GM10847 (cell line): ENCODE data around the gene GPC5.

Experiments used
- POLR2A ChIP-seq: IDR thresholded peaks from 2 replicates; pipeline ENCODE4 v1.6.1; 2011; ENCODE audit not compliant: insufficient read length; ENCODE audit errors: extremely low read depth

The GPC5 gene

DNA sequence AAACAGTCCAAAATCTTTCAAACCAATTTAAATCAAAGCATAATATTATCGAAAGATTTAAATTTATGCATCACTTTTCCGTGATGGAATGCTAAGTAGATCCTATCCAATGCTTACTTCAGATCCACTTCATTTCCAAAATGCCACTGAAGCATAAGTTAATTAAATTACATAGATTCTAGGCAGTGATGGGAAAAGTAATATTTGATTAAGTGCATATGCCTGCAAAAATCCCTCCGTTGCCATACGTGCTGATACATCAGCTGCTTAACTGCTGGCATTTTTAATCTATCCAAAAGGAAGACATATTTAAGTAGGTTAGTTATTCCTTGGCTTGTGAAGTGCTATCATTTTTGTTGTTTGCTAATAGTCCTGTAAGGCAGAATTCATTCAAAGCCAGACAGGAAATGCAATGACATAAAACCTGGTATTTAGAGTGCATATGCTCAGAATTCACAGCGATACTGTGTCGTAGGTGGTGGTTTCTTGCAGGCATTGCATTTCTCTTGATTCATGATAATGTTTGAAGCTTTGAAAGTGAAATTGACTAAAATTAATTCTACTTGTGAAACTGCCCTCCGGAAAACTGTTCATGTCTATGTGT, 1089.9 kb downstream of the GPC5 start:
- no peak for TF ChIP-seq POLR2A

DNA sequence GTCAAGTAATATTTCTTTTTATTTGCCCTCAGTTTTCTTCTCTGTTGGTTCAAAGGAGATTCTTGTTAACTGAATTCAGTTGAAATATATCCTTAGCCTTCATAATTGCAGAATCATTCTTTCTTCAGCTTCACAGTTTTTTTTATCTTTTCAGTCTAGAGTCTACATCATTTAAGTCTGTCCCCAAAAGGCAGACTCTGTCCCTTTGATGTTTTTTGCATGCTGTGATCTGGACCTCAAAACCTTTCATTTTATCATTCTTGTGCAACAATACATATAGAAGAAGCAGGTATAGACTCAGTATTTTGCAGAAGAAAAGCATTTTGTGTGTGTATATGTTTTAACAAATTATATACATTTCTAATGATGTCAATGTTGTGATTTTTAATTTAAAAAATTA, 1093.4 kb downstream of the GPC5 start:
- TF ChIP-seq POLR2A = no peak

DNA sequence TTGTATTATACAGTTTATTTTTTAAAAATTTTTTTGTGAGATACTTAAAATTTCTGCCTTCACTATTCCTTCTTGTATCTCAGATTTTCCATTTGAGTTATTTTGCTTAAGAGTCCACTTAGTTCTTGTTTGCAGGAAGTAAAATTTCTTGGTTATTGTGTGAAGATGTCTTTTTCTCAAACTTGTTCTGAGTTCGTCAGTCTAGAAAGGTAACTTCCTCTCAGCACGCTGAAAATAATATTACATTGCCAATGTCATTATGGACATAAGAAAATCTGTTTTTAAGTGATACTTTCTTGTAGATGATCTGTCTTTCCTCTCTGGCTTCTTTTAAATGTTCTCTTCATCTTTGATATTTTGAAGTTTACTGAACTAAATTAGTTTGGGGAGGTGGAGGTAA, 1096.5 kb downstream of the GPC5 start:
- TF ChIP-seq POLR2A = no peak

DNA sequence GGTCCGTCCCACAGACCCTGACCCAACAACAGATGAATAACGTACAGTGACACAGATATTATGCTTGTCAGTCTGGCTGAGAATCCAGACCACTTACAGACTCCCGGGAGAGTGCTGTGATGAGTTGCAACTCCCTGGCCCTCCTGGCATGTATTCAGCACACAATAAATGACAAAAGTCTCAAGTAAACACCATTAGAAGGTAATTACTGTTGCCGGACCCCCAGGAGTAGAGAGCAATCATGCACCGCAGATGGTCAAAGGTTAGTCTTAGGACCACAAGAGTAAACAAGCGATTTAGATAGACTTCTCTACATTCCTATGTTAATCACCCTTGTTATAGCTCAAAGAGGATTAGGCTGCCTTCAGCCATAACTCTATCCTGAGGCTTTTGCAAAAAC, 1101.8 kb downstream of the GPC5 start:
- TF ChIP-seq POLR2A = no peak

DNA sequence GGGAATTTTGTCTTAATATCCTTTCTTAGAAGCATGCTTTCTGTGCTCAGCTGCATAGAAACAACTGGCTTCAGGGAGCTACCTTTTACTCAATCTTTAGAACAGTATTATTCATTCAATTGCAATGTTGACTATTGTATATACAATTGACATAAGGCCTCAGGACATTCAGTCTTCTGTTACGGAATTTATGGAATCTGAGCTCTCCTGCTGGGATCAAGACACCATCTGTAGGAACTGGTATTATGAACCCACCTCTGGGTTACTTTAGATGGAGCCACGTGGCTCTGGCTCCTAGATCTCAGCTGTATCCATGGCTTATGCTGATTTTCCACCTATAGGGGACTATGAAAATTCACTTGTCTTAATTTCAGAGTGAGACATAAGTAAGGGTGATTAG, 1112.0 kb downstream of the GPC5 start:
- no peak for TF ChIP-seq POLR2A

DNA sequence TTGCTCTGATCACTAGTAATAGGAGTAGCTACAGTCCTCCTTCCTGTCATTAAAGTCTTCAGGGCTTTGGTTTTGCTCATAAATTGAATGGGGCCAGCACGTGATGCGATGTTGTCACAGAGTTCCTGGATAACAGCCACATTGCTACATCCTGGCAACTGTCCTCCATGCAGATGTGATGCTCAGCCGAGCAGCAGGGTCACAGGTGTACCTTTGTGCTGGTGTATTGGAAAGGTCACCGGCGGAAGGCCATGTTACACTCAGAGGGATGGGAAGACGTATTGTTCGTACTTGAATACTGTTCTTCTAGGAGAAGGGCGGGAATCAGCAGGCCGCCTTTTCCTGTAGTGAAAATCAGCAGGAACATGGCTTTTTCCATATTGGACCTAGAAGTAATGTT, 1114.4 kb downstream of the GPC5 start:
- TF ChIP-seq POLR2A = no peak

DNA sequence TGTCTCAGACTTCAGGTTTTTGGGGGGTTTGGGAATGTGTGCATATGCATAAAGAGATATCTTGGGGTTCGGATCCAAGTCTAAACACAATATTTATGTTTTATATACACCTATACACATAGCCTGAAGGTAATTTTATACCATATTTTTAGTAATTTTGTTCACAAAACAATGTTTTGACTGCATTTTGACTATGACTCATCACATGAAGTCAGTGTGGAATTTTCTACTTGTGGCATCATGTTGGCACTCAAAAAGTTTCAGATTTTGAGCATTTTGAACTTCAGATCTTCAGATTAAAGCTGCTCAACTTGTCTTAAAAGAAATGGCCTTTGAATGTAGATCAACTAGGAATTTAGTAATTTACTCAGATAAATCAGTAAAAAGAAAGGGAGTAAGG, 1115.3 kb downstream of the GPC5 start:
- no peak for TF ChIP-seq POLR2A

DNA sequence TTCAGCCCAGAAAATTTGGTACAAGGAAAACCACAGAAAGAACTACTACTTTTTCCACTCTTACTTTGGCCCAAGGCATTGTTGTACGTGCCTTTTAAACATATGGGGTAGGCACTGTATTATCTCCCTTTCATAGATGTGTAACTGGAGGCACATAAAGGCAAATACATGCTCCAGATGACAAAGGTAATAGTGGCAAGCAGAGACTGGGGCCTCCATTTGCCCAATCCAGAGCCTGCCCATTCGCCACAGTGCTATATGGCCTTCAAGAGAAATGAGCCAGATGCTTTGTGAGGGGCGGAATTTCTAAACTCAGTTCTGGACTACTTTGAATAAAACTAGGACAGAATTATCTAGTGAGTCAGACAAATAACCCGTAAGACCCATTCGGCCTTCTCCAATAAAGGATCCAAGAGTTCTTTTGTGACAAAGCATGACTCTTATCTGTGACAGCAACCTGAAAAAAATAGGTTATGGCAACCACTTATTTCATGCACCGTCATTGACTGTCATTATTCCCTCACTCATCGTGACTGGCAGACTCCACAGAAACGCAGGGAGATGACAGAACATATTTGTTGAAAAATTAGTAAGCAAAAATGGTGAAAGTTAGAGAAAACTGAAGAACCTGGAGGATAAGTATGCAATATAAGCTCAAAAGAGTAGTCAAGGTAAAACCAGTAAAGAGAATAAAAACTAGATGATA, 1116.2 kb downstream of the GPC5 start:
- no peak for TF ChIP-seq POLR2A

DNA sequence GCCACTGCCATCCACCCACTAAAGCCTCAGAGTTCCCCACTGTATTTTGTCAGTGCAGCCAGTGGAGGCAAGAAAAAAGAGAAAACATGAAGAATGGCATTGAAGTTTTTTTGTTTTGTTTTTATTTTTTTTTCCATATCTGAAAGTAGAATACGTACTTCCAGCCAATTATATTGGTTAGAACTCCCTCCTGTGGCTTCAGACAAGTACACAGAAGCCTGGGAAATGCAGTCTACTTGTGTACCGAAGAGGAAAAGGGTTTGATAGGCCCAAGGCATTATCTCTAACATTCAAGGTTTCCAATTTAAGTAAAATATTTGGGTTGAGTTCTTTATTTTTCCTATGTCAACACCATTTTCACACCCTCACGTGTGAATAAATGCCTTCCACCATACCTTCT, 1131.9 kb downstream of the GPC5 start:
- TF ChIP-seq POLR2A = no peak

DNA sequence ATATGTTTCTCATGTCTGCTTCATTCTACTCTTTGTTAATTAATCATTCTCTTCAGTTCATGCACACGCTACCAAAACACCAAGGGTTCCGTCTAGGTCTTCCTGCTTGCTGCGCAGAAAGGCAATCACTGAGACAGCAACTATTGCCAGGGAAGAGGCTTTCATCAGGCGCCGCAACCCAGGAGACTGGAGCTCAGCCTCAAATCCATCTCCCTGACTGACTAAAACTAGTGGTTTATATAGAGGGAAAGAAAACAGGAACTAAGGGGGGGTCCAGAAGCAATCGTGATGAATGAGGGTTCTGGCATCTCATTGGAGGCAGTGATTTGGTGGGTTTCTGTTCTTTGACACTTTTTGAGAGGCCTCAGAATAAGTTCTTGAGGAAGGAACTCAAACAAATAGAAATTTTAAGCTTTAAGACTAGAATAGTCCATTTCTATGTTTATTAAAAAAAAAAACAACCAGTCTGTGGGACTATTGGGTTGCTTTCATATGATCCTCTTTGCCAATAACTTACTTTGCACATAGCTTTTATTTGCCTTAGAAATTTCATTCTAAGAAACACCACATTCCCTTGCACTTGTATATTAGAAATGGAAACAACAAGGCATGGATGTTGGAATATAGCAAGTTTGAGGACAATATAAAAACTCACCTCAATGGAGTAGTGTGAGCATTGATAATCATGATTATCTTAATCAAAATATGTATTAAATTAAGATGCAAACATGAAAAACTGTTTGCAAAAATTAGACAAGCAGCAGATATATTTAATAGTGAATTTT, 1137.0 kb downstream of the GPC5 start:
- no peak for TF ChIP-seq POLR2A

DNA sequence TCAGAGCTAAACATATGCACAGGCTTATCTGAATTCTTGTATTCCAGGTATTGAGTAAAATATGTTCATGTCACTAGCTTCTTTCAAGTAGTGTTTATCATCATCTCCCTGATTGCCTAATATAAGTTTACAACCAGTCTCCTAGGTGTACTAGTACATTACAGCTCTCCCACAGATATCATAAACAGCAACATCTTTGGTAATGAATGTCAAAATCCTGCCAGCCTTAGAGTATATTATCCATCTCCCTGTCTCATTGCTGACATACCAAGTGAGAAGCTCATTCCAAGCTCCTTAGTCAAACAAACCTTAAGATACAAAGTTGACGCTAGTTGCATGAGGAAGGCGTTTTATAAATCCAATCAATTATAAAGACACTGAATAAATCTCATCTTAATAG, 1139.0 kb downstream of the GPC5 start:
- no peak for TF ChIP-seq POLR2A

DNA sequence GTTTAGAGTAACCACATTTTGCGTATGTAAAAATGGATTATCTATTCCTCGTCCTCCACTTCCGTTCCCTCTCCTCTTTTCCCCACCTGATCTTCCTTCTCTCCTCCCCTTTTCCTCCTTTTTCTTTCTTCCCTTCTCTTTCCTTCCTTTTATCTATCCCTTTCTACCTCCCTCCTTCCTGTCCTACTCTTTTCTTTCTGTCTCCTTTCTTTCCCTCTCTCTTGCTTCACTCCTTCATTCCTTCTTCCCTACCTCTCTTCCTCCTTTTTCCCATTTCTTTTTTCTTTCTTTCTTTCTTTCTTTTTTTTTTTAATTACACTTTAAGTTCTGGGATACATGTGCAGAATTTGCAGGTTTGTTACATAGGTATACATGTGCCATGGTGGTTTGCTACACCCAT, 1139.7 kb downstream of the GPC5 start:
- TF ChIP-seq POLR2A = no peak

DNA sequence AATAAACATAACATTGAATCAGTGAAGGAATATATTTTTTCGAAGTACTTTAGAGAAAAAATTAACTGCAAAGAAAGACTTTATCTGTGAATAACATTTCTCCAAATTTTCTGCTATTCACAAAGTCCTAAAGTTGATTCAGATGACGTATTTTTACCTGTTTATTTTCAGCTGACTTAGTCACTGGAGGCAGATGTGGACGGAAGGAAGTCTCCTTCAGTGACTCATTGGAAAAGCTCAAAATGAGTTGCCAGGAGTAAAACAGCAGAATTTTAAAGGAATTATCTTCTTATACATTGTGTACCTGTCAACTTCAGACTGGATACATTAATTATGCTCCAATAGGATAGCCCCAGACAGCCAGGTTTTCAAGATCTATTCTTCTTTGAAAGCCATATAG, 1148.8 kb downstream of the GPC5 start:
- no peak for TF ChIP-seq POLR2A

DNA sequence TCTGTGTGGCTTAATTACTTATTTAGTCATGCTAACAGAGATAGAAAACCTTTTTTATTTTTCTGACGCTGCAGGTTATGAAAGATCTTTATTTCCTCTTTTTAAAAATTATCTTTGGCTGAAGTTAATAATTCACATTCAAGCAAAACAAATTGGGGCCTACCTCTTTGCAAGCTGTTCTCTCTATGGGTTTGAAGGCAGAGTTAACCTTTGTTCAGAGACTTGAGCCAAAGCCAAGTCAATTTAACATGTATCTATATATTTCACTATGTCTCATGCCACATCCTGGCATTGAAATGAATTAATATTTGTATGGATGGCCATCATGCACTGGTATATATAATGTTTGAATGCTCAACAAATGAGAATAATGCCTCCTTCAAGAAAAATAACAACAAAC, 1150.9 kb downstream of the GPC5 start:
- no peak for TF ChIP-seq POLR2A

DNA sequence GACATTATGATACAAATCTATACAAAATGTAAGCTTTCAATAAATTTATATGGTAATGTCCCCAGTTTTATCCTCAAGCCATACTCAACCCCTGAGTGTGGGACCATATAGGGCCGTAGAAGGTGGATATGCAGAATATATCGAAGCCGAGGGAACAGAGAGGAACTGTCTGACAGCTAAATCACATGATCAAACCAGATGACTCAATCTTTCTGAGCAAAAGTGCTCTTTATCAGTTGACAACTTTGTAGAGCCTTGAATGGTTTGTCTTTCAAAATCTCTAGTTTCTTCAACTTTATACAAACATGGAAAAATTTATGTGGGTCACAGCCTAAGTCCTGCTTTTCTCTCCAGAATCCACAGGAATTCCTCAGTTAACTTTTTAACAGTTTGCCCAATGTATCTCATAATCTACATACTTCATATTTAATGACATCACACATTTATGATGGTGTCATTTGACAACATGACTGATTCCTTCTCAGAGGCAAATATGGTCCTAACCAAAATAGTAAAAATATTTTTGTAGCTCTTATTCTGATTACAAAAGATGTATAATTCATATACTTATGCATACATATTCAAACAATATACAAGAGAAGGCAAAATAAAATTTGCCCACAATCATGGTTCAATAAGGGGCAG, 1155.2 kb downstream of the GPC5 start:
- TF ChIP-seq POLR2A = no peak

DNA sequence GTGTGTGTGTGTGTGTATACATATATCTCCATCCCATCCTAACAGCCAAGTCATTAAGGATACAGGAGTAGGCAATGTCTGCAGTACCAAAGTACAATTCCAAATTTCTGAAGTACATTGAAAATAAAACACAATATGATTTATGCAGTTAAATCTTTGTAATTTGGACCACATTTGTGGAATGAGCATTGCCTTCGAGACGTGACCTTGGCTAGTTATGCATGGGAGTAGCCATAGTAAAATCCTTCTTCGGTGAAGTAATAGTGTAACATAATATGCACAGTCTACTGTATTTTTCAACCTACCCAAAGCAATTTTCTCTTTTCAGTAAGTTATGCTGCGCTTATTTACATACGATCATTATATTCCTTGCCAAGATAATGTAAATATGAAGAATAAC, 1162.5 kb downstream of the GPC5 start:
- TF ChIP-seq POLR2A = no peak
